BE2C (cell line): Measurements from ENCODE around the gene ACIN1.

Experiments used
- DNase-seq: peaks from one replicate; pipeline ENCODE4 v3.0.0-alpha.2; 2020
- H3K27me3 ChIP-seq: fragments of 250-450 bp; sonication (Bioruptor Pico); 2 replicates; pipeline ENCODE4 v1.5.1; 2020; ENCODE audit warnings: mild to moderate bottlenecking
- H3K36me3 ChIP-seq: fragments of 250-450 bp; sonication (Bioruptor Pico); 2 replicates; pipeline ENCODE4 v1.5.1; 2020; ENCODE audit warnings: mild to moderate bottlenecking
- H3K4me1 ChIP-seq: fragments of 250-450 bp; sonication (Bioruptor Pico); 2 replicates; pipeline ENCODE4 v1.5.1; 2020
- H3K4me3 ChIP-seq: 2 replicates; pipeline ENCODE4 v1.5.1; 2011; ENCODE audit warnings: low read depth, low read length
- H3K9me3 ChIP-seq: fragments of 250-450 bp; sonication (Bioruptor Pico); 2 replicates; pipeline ENCODE4 v1.5.1; 2020
- CTCF ChIP-seq: IDR thresholded peaks from 2 replicates; pipeline ENCODE4 v1.5.1; 2012; ENCODE audit warnings: mild to moderate bottlenecking, low read depth, low read length

The ACIN1 gene

GRCh38 chr14:23095196-23096108 is 516 bp upstream of the ACIN1 start, which contains the start of gene C14orf119:
C14orf119 (plus strand) TSS chr14:23095505; CDS start chr14:23097659, 2,154 bp downstream.
- DNase-seq: peak; percentile 99
- TF ChIP-seq CTCF: no peak
- no peaks in the 10 kb centered on the region for H3K4me1 ChIP-seq
- H3K27me3 ChIP-seq: no peaks in the 10 kb centered on the region
- H3K9me3 ChIP-seq: no peaks in the 10 kb centered on the region
- peaks cover 23% of the 10 kb centered on the region for H3K36me3 ChIP-seq
- H3K4me3 ChIP-seq: peak within 1 kb of the TSS; percentile 82

- peaks cover 36% of the 10 kb centered on the region for H3K36me3 ChIP-seq
- peak overlapping the region; percentile 82 for H3K4me3 ChIP-seq
- peak; percentile 36 for TF ChIP-seq CTCF
- peak; percentile 83 for DNase-seq
- H3K27me3 ChIP-seq: no peaks in the 10 kb centered on the region
- no peaks in the 10 kb centered on the region for H3K9me3 ChIP-seq
- no peaks in the 10 kb centered on the region for H3K4me1 ChIP-seq
These were observed 808 bp downstream of the ACIN1 start for GRCh38 chr14:23093991-23094665.

- H3K4me3 ChIP-seq: peak overlapping the region; percentile 82
- peaks cover 42% of the 10 kb centered on the region for H3K36me3 ChIP-seq
These were observed 1.4 kb downstream of the ACIN1 start for GRCh38 chr14:23093526-23093925.

GRCh38 chr14:23093104-23093503 is 1.8 kb downstream of the ACIN1 start:
- Histone ChIP-seq H3K4me3 (no peak overlapping the region), H3K4me1 (no peaks in the 10 kb centered on the region), H3K27me3 (no peaks in the 10 kb centered on the region), H3K36me3 (peaks cover 44% of the 10 kb centered on the region), H3K9me3 (no peaks in the 10 kb centered on the region)
- DNase-seq: no peak
- no peak for TF ChIP-seq CTCF

More at GRCh38 chr14:23093526-23093925, 1.4 kb downstream of the ACIN1 start:
- no peak for TF ChIP-seq CTCF
- no peaks in the 10 kb centered on the region for H3K9me3 ChIP-seq
- no peaks in the 10 kb centered on the region for H3K27me3 ChIP-seq
- H3K4me1 ChIP-seq: no peaks in the 10 kb centered on the region
- DNase-seq: no peak

GRCh38 chr14:23091294-23092225 is 3.4 kb downstream of the ACIN1 start:
- Histone ChIP-seq H3K4me1 (no peaks in the 10 kb centered on the region), H3K27me3 (no peaks in the 10 kb centered on the region), H3K36me3 (peaks cover 52% of the 10 kb centered on the region), H3K4me3 (no peak overlapping the region), H3K9me3 (no peaks in the 10 kb centered on the region)
- no peak for DNase-seq
- TF ChIP-seq CTCF: no peak
